HCT116 (cell line): Measurements from ENCODE around the gene SPG11. TPM values are rescaled to one million over a fixed set of nuclear protein-coding genes. Genes with fewer than 3 reads are reported as not detected.

ENCODE experiments used
- ATAC-seq: fragments of 200-7000 bp; cut with Tn5 transposase; 2 replicates; pipeline ENCODE4 v1.9.1; 2020; ENCODE audit warnings: mild to moderate bottlenecking, moderate library complexity
- BruUV-seq: library from RNA; stranded (reverse); fragments of 400-500 nt; replicated peaks from 2 replicates; lab custom pipeline; 2021; lab: Mats Ljungman, UMichigan
- CTCF ChIA-PET: fragments of 300-600 bp; sonication (Branson Sonifier 250); formaldehyde crosslinking; loops from one replicate; lab custom pipeline; 2021; ENCODE audit warnings: antibody characterized with exemption; lab: Charles Lee
- POLR2A ChIA-PET: fragments of 300-600, 350-600 bp; sonication (Branson Sonifier 250); formaldehyde crosslinking; loops from one replicate; lab custom pipeline; 2021; ENCODE audit warnings: antibody characterized with exemption; lab: Charles Lee
- RAD21 ChIA-PET, 2 experiments: fragments of 300-600 bp; sonication (Branson Sonifier 250); formaldehyde crosslinking; loops; one replicate each; lab custom pipeline; 2023; ENCODE audit warnings: low total read pairs in 2 of 2; ENCODE audit not compliant: uncharacterized antibody in 2 of 2, unreplicated experiment in 2 of 2, low non-redundant PET in 1 of 2; lab: Charles Lee
- DNase-seq: peaks from one replicate; pipeline ENCODE4 v3.0.0-alpha.2; 2010; ENCODE audit warnings: low read depth, low spot score
- H2AFZ ChIP-seq: fragments of 200-600 bp; shearing (Covaris generic), sonication (generic); 2 replicates; pipeline ENCODE4 v1.6.1; 2017; ENCODE audit warnings: low read depth, mixed run types, mixed read lengths, antibody characterized with exemption, low read length; ENCODE audit not compliant: poor library complexity, severe bottlenecking
- H3K27ac ChIP-seq: 2 replicates; pipeline ENCODE4 v1.5.1; 2012; ENCODE audit warnings: low read depth, low read length
- H3K27me3 ChIP-seq: fragments of 200-600 bp; sonication (generic); 2 replicates; pipeline ENCODE4 v1.6.1; 2016; ENCODE audit warnings: mixed run types, low read length, mixed read lengths; ENCODE audit not compliant: insufficient read depth
- H3K36me3 ChIP-seq, 2 experiments: fragments of 200-500 bp in 1 of 2; fragments of 200-600 bp in 1 of 2; sonication (Bioruptor generic) in 1 of 2; sonication (generic) in 1 of 2; 2 replicates each; pipeline versions ENCODE4 v1.5.1 to v1.6.1; 2014 to 2016; ENCODE audit warnings: low read length in 2 of 2, inconsistent platforms in 1 of 2, mixed read lengths in 1 of 2, mixed run types in 1 of 2; ENCODE audit not compliant: insufficient read depth in 2 of 2, control insufficient read depth in 1 of 2
- H3K4me1 ChIP-seq, 2 experiments: fragments of 200-600 bp in 1 of 2; sonication (generic) in 1 of 2; 2 replicates each; pipeline versions ENCODE4 v1.5.1 to v1.6.1; 2012 to 2017; ENCODE audit warnings: low read length in 2 of 2, inconsistent platforms in 1 of 2, mild to moderate bottlenecking in 1 of 2, mixed read lengths in 1 of 2, mixed run types in 1 of 2, moderate library complexity in 1 of 2; ENCODE audit not compliant: insufficient read depth in 2 of 2, control insufficient read depth in 1 of 2
- H3K4me2 ChIP-seq: fragments of 200-600 bp; sonication (generic); 2 replicates; pipeline ENCODE4 v1.6.1; 2017; ENCODE audit warnings: mixed run types, low read length, mixed read lengths
- H3K4me3 ChIP-seq, 2 experiments: fragments of 200-600 bp in 1 of 2; sonication (generic) in 1 of 2; replicated peaks in 1 of 2; 2 replicates each; pipeline ENCODE4 v1.5.1; 2011 to 2016; ENCODE audit warnings: low read length in 2 of 2, control low read depth in 1 of 2, low read depth in 1 of 2, mild to moderate bottlenecking in 1 of 2, mixed read lengths in 1 of 2, mixed run types in 1 of 2
- H3K79me2 ChIP-seq: fragments of 200-600 bp; sonication (generic); 2 replicates; pipeline ENCODE4 v1.6.1; 2017; ENCODE audit warnings: mild to moderate bottlenecking, mixed run types, low read length, moderate library complexity, mixed read lengths; ENCODE audit not compliant: insufficient read depth
- H3K9ac ChIP-seq: fragments of 200-600 bp; sonication (generic); 2 replicates; pipeline ENCODE4 v1.6.1; 2016; ENCODE audit warnings: low read length, mixed read lengths
- H3K9me2 ChIP-seq: fragments of 200-600 bp; sonication (generic), shearing (Covaris generic); 2 replicates; pipeline ENCODE4 v1.6.1; 2017; ENCODE audit warnings: mixed run types, mild to moderate bottlenecking, moderate library complexity; ENCODE audit not compliant: insufficient read depth
- H3K9me3 ChIP-seq, 2 experiments: fragments of 200-500 bp in 1 of 2; fragments of 200-600 bp in 1 of 2; sonication (Bioruptor generic) in 1 of 2; sonication (generic) in 1 of 2; 2 replicates each; pipeline ENCODE4 v1.6.1; 2014 to 2017; ENCODE audit warnings: low read length in 2 of 2, mixed read lengths in 2 of 2, inconsistent platforms in 1 of 2, low read depth in 1 of 2, mild to moderate bottlenecking in 1 of 2, mixed run types in 1 of 2, moderate library complexity in 1 of 2; ENCODE audit not compliant: control insufficient read depth in 1 of 2, insufficient read depth in 1 of 2
- H4K20me1 ChIP-seq: fragments of 200-600 bp; sonication (generic), shearing (Covaris generic); 2 replicates; pipeline ENCODE4 v1.6.1; 2017; ENCODE audit warnings: mixed run types, mild to moderate bottlenecking, moderate library complexity; ENCODE audit not compliant: insufficient read depth
- ELF1 ChIP-seq: IDR thresholded peaks from 2 replicates; pipeline ENCODE4 v1.6.1; 2012; ENCODE audit warnings: low read depth, borderline replicate concordance
- EZH2 ChIP-seq: fragments of 200-600 bp; sonication (generic); IDR thresholded peaks from 2 replicates; pipeline ENCODE4 v1.6.1; 2017; ENCODE audit warnings: antibody characterized with exemption, mixed run types
- JUND ChIP-seq: IDR thresholded peaks from 2 replicates; pipeline ENCODE4 v1.6.1; 2012
- POLR2A ChIP-seq: IDR thresholded peaks from 2 replicates; pipeline ENCODE4 v1.7.0; 2011; ENCODE audit warnings: borderline replicate concordance; ENCODE audit not compliant: insufficient read depth, insufficient read length; ENCODE audit errors: extremely low read depth
- RAD21 ChIP-seq: IDR thresholded peaks from 2 replicates; pipeline ENCODE4 v1.6.1; 2012; ENCODE audit warnings: low read depth, mild to moderate bottlenecking
- SRF ChIP-seq: IDR thresholded peaks from 2 replicates; pipeline ENCODE4 v1.6.1; 2012; ENCODE audit warnings: low read depth
- YY1 ChIP-seq: IDR thresholded peaks from 2 replicates; pipeline ENCODE4 v1.6.1; 2011; ENCODE audit warnings: low read length, low read depth, moderate library complexity, mild to moderate bottlenecking; ENCODE audit not compliant: insufficient replicate concordance; ENCODE audit errors: extremely low read depth
- ZFX ChIP-seq: fragments of 450-650 bp; IDR thresholded peaks from 2 replicates; pipeline ENCODE4 v1.6.1; 2017
- ZNF274 ChIP-seq: fragments of 200-500 bp; sonication (Bioruptor generic); IDR thresholded peaks from 2 replicates; pipeline ENCODE4 v1.6.1; 2014; ENCODE audit warnings: mild to moderate bottlenecking, low read depth, low read length, inconsistent platforms
- intact Hi-C: fragments of 100-400 bp; cut with micrococcal nuclease; formaldehyde crosslinking; loops from 2 replicates; pipeline ENCODE4 v1.10.0; 2022
- total RNA-seq: library from RNA; stranded (reverse); gene quantifications from one replicate; pipeline ENCODE4 v1.2.1, GENCODE V29; 2021; ENCODE audit not compliant: unreplicated experiment
- TF ChIP-seq, protein P1 (sequence below), 3 experiments: fragments of 200-600 bp in 1 of 3; sonication (generic) in 1 of 3; IDR thresholded peaks in 2 of 3; conservative IDR thresholded peaks in 1 of 3; 2 replicates each; pipeline ENCODE4 v1.5.1; 2012 to 2017; ENCODE audit warnings: low read depth in 2 of 3, low read length in 2 of 3, antibody characterized with exemption in 1 of 3, borderline replicate concordance in 1 of 3, control low read depth in 1 of 3, mild to moderate bottlenecking in 1 of 3, mixed read lengths in 1 of 3, mixed run types in 1 of 3, moderate library complexity in 1 of 3; ENCODE audit not compliant: insufficient read depth in 1 of 3

Gene SPG11
- total RNA-seq, 1 experiment from 2014 or later, result 34.8 TPM

DNA sequence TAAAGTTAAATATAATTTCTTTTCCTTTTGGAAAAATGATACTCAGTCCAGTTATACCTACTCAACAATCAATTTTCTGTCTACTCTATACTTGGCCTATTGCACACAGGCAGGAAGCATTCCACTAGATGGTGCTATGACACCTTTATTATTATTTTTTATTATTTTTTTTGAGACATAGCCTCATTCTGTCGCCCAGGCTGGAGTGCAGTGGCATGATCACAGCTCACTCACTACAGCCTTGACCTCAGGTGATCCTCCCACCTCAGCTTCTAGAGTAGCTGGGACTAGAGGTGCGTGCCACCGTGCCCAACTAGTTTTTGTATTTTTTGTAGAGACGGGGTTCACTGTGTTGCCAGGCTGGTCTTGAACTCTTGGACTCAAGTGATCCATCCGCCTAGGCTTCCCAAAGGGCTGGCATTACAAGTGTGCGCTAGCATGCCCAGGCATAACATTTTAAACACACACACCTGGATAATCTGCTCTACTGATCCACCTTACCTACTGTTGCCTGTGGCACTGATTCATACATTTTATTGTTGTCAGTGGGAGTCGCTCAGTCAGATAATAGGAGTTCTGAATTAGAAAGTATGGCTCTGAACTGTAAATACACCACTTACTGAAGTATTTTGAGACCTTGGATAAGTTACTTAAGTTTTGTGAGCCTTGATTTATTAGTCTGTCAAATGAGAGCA, 70.3 kb downstream of the SPG11 start:
- no peaks in the 10 kb centered on the region for H3K4me1 ChIP-seq
- H4K20me1 ChIP-seq, result no peaks in the 10 kb centered on the region
- H3K79me2 ChIP-seq, result no peaks in the 10 kb centered on the region
- no peak overlapping the region for H3K4me2 ChIP-seq
- ChIA-PET CTCF (interaction anchor here (0.6 to 1.4 kb wide), 5 partner anchors 9 to 145 kb away, joined by 3 to 8 read pairs (median 3); partner anchors contain the start of gene SPG11), POLR2A (no interaction called here), RAD21 (interaction anchor here in 1 of 2 experiments (1.0 kb wide), 1 partner anchor 145 kb away, joined by 3 read pairs; no protein-coding TSS in a partner anchor)
- TF ChIP-seq POLR2A (no peak), ZFX (no peak), SRF (no peak), ELF1 (no peak), ZNF274 (no peak), RAD21 (peak; percentile 61), JUND (no peak), EZH2 (no peak), YY1 (no peak)
- TF ChIP-seq, protein P1, sequence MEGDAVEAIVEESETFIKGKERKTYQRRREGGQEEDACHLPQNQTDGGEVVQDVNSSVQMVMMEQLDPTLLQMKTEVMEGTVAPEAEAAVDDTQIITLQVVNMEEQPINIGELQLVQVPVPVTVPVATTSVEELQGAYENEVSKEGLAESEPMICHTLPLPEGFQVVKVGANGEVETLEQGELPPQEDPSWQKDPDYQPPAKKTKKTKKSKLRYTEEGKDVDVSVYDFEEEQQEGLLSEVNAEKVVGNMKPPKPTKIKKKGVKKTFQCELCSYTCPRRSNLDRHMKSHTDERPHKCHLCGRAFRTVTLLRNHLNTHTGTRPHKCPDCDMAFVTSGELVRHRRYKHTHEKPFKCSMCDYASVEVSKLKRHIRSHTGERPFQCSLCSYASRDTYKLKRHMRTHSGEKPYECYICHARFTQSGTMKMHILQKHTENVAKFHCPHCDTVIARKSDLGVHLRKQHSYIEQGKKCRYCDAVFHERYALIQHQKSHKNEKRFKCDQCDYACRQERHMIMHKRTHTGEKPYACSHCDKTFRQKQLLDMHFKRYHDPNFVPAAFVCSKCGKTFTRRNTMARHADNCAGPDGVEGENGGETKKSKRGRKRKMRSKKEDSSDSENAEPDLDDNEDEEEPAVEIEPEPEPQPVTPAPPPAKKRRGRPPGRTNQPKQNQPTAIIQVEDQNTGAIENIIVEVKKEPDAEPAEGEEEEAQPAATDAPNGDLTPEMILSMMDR (IDR thresholded peaks at IDR 0.05 in 2 of 3, conservative IDR thresholded peaks at IDR 0.05 in 1 of 3; ENCODE audit: borderline replicate concordance in 1 of 3, insufficient read depth in 1 of 3, low read depth in 2 of 3, low read length in 2 of 3), result peak; percentile 55 to 64 (median 63); a peak in 5 of 6 replicates
- intact Hi-C loops, result loop anchor here (1.0 to 10.0 kb wide), 2 partner anchors 62 to 145 kb away; no protein-coding TSS in a partner anchor
- H3K27ac ChIP-seq, result no peak overlapping the region
- no peaks in the 10 kb centered on the region for H3K27me3 ChIP-seq
- peak; percentile 12 for DNase-seq
- no peak overlapping the region for H3K9ac ChIP-seq
- peaks cover 28 to 43% of the 10 kb centered on the region in 2 experiments; a peak in 3 of 4 replicates for H3K36me3 ChIP-seq
- peak; percentile 90 for ATAC-seq
- no peaks in the 10 kb centered on the region for H3K9me2 ChIP-seq
- BruUV-seq, result no TSS peak
- no peaks in the 10 kb centered on the region for H3K9me3 ChIP-seq
- no peak overlapping the region for H3K4me3 ChIP-seq
- H2AFZ ChIP-seq, result no peak overlapping the region
